Right lobe of liver (tissue), 4 donors: ENCODE measurements around the gene PLXNA4.

Experiments
- POLR2A ChIP-seq: fragments of 450-650 bp; IDR thresholded peaks from one replicate; pipeline ENCODE4 v1.6.1; 2017; ENCODE audit warnings: antibody characterized with exemption, mild to moderate bottlenecking
- TF ChIP-seq, protein P1 (sequence below), 4 donors: fragments of 200-600 bp in 3 of 4; fragments of 450-650 bp in 1 of 4; IDR thresholded peaks; one replicate each; pipeline versions ENCODE4 v1.5.1 to v1.8.0; 2016 to 2022; ENCODE audit warnings: antibody characterized with exemption in 4 of 4, mild to moderate bottlenecking in 2 of 4
- donor health status: DM: no; HTN: no; CAD: no.
- donor health status: DM: no; HTN: no; CAD: no.
- donor health status: DM: no; HTN: yes; CAD: no.

DNA sequence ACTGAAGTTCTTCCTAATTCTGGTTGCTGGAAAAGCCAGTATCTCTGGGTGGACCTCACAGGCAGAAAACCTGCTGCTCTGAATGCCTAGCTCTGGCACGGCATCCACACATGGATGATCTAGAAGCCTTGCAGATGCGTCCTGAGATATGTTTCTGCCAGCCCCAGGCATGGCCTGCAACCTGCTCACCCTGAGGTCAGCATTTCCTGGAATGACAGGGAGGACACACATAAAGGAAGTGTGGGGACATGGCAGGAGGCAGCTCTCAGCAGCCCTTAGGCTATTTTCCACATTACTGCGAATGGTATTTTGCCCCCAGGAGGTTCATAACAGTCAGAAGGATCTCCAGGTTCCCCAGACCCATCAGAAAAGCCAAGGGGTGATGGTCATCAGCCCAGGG, 23.2 kb downstream of the PLXNA4 start:
- TF ChIP-seq POLR2A: no peak
- TF ChIP-seq, protein P1, sequence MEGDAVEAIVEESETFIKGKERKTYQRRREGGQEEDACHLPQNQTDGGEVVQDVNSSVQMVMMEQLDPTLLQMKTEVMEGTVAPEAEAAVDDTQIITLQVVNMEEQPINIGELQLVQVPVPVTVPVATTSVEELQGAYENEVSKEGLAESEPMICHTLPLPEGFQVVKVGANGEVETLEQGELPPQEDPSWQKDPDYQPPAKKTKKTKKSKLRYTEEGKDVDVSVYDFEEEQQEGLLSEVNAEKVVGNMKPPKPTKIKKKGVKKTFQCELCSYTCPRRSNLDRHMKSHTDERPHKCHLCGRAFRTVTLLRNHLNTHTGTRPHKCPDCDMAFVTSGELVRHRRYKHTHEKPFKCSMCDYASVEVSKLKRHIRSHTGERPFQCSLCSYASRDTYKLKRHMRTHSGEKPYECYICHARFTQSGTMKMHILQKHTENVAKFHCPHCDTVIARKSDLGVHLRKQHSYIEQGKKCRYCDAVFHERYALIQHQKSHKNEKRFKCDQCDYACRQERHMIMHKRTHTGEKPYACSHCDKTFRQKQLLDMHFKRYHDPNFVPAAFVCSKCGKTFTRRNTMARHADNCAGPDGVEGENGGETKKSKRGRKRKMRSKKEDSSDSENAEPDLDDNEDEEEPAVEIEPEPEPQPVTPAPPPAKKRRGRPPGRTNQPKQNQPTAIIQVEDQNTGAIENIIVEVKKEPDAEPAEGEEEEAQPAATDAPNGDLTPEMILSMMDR (IDR thresholded peaks at IDR 0.05): no peak
